ENCODE data around the gene CYB5R3.
A peak's percentile ranks its signal among the peaks of the same experiment; 100 is the strongest.
"Not testable (repeated sequence)": the region's sequence is repeated elsewhere in the genome, so short reads cannot be mapped to it uniquely, and the experiment has no call there.

The CYB5R3 gene

GRCh38 chr22:42678894-42679293 lies 29.7 kb upstream of the CYB5R3 start:
- in situ Hi-C loops (cut with HindIII; ENCODE audit: low sequenced_read_pairs): no loop called here
- no peak for TF ChIP-seq CTCF (IDR thresholded peaks at IDR 0.05; ENCODE audit: low read depth, low read length)
- no peak for DNase-seq (ENCODE audit: low read depth, low spot score)
- no peak overlapping the region for H3K4me3 ChIP-seq (ENCODE audit: low read depth, low read length)

- in situ Hi-C loops (cut with HindIII; ENCODE audit: low sequenced_read_pairs); H3K4me3 ChIP-seq (ENCODE audit: low read depth, low read length); DNase-seq (ENCODE audit: low read depth, low spot score): not testable (repeated sequence)
These were observed 28.7 kb upstream of the CYB5R3 start for GRCh38 chr22:42677936-42678335.

GRCh38 chr22:42676059-42676607 lies 26.9 kb upstream of the CYB5R3 start:
- in situ Hi-C loops (cut with HindIII; ENCODE audit: low sequenced_read_pairs): no loop called here
- TF ChIP-seq CTCF (IDR thresholded peaks at IDR 0.05; ENCODE audit: low read depth, low read length): no peak
- no peak for DNase-seq (ENCODE audit: low read depth, low spot score)
- no peak overlapping the region for H3K4me3 ChIP-seq (ENCODE audit: low read depth, low read length)

- TF ChIP-seq CTCF (IDR thresholded peaks at IDR 0.05; ENCODE audit: low read depth, low read length): no peak
- no peak overlapping the region for H3K4me3 ChIP-seq (ENCODE audit: low read depth, low read length)
- in situ Hi-C loops (cut with HindIII; ENCODE audit: low sequenced_read_pairs): no loop called here
- peak; percentile 25 for DNase-seq (ENCODE audit: low read depth, low spot score)
These were observed 24.8 kb upstream of the CYB5R3 start for GRCh38 chr22:42673898-42674401.

GRCh38 chr22:42673071-42673470 lies 23.9 kb upstream of the CYB5R3 start:
- DNase-seq (ENCODE audit: low read depth, low spot score); in situ Hi-C loops (cut with HindIII; ENCODE audit: low sequenced_read_pairs); H3K4me3 ChIP-seq (ENCODE audit: low read depth, low read length): not testable (repeated sequence)

GRCh38 chr22:42670921-42671709 lies 21.9 kb upstream of the CYB5R3 start:
- no peak for DNase-seq (ENCODE audit: low read depth, low spot score)
- H3K4me3 ChIP-seq (ENCODE audit: low read depth, low read length): no peak overlapping the region
- no peak for TF ChIP-seq CTCF (IDR thresholded peaks at IDR 0.05; ENCODE audit: low read depth, low read length)
- in situ Hi-C loops (cut with HindIII; ENCODE audit: low sequenced_read_pairs): no loop called here

- in situ Hi-C loops (cut with HindIII; ENCODE audit: low sequenced_read_pairs): no loop called here
- no peak overlapping the region for H3K4me3 ChIP-seq (ENCODE audit: low read depth, low read length)
- no peak for DNase-seq (ENCODE audit: low read depth, low spot score)
- no peak for TF ChIP-seq CTCF (IDR thresholded peaks at IDR 0.05; ENCODE audit: low read depth, low read length)
These were observed 20.9 kb upstream of the CYB5R3 start for GRCh38 chr22:42670046-42670445.

GRCh38 chr22:42666393-42666792 lies 17.2 kb upstream of the CYB5R3 start:
- H3K4me3 ChIP-seq (ENCODE audit: low read depth, low read length); in situ Hi-C loops (cut with HindIII; ENCODE audit: low sequenced_read_pairs); DNase-seq (ENCODE audit: low read depth, low spot score): not testable (repeated sequence)
